Glomerular visceral epithelial cell (primary cell): ENCODE results near the gene CDCA3.
"Not testable (repeated sequence)": the region's sequence is repeated elsewhere in the genome, so short reads cannot be mapped to it uniquely, and the experiment has no call there.

Experiments
- DNase-seq: peaks from one replicate; pipeline ENCODE4 v3.0.0-alpha.2; 2016; ENCODE audit errors: extremely low spot score

Gene CDCA3

GRCh38 chr12:6872073-6873048 is 21.3 kb upstream of the CDCA3 start:
- DNase-seq, result peak; percentile 83

DNA sequence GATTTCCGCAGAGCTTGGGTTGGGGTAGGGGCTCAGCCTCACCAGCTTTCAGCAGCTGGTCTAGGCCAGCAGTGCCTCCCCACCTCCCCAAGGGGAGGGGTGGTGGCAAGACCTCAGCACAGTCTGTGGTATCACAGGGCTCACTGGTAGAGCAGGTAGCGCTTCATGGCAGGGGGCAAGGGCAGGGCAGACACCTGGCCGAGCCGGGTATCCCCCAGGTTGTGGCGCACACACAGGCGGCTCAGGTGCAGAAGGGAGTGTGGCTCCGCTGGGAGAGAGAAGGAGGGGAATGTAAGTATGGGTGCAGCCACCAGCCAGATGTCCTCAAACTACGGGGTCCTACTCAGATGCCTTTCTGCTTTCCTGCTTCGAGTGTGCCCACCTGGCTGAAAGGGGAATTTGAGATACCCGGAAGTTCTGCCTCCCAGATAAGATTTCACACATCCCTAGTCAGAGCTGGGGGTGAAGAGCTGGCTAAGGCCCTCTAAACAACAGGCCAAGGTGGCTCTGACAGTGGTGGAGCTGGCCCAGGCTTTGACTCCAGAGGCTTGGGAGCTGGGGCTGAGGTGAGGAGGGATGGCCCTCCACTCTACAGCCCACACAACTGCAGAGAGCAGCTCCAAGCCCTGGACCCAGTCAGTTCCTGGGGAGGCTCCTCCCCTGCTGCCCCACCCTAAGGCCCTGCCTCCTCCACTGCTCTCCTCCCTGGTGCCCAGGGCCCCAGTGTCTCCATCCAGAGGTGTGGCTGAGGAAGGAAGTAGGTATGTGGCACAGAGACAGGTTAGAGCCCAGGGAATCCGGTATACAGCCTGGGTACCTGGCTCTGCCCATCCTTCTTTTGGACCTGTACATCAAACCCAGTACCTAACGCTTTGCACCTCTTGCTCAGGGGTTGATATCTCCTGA is 20.2 kb upstream of the CDCA3 start:
- DNase-seq, result peak; percentile 71

DNA sequence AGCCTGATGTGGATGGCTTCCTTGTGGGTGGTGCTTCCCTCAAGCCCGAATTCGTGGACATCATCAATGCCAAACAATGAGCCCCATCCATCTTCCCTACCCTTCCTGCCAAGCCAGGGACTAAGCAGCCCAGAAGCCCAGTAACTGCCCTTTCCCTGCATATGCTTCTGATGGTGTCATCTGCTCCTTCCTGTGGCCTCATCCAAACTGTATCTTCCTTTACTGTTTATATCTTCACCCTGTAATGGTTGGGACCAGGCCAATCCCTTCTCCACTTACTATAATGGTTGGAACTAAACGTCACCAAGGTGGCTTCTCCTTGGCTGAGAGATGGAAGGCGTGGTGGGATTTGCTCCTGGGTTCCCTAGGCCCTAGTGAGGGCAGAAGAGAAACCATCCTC is 19.2 kb upstream of the CDCA3 start:
- not testable (repeated sequence) for DNase-seq

DNA sequence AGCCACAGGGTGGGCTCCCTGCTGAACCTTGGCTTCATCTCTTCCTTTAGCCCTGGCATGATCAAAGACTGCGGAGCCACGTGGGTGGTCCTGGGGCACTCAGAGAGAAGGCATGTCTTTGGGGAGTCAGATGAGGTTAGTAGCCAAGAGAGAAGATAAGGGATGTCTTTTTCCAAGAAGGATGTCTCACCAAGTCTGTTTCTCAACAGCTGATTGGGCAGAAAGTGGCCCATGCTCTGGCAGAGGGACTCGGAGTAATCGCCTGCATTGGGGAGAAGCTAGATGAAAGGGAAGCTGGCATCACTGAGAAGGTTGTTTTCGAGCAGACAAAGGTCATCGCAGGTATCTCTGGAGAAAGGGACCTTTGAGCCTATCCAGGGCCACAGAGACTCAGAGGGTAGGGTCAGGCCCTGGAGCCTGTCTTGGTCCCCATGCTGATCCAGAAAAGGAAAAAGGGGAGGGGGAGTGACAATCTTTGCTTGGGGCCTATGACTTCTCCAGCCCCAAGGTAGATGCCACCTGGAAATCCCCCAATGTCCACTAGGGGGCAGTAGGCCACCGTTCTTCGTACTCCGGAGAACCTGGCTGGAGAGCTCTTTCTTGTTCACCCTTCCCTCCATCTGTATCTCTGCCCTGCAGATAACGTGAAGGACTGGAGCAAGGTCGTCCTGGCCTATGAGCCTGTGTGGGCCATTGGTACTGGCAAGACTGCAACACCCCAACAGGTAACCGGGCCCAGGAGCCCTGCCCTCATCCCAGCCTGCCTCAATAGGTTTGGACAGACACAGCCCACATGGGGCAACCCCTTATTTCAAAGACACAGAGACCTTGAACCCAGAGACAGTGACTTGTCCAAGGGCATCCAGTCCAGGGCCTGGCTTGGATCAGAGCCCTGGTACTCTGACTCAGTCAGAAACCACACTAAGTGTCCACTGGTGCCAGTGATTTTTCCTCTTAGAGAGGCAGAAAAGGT is 18.2 kb upstream of the CDCA3 start:
- peak; percentile 81 for DNase-seq

GRCh38 chr12:6868211-6869048 is 17.3 kb upstream of the CDCA3 start:
- no peak for DNase-seq

GRCh38 chr12:6867413-6868210 is 16.5 kb upstream of the CDCA3 start, which contains the start of gene TPI1:
Gene TPI1 (plus strand): TSS chr12:6867531. CDS start chr12:6867567, 36 bp downstream.
- DNase-seq, result peak; percentile 88

- no peak for DNase-seq
Measured at GRCh38 chr12:6866920-6867412, 15.9 kb upstream of the CDCA3 start.

GRCh38 chr12:6866163-6866919 is 15.3 kb upstream of the CDCA3 start:
- DNase-seq, result no peak

- not testable (repeated sequence) for DNase-seq
Measured at GRCh38 chr12:6865307-6865706, 14.2 kb upstream of the CDCA3 start.

- DNase-seq, result no peak
Measured at GRCh38 chr12:6863586-6864321, 12.7 kb upstream of the CDCA3 start.

DNA sequence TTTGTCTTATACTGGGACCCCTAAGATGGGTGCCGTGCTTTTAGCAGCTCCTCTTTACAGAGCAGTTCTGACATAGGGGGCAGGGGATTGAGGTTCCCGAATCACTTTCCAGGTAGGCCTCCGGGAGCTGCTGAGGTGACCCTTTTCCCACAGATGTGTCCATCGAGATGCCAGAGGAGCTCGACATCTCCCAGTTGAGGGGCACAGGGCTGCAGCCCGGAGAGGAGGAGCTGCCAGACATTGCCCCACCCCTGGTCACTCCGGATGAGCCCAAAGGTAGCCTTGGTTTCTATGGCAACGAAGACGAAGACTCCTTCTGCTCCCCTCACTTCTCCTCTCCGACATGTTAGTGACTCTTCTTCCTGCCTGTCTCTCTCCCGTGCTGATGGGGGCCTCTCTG is 11.9 kb upstream of the CDCA3 start:
- DNase-seq, result no peak

DNA sequence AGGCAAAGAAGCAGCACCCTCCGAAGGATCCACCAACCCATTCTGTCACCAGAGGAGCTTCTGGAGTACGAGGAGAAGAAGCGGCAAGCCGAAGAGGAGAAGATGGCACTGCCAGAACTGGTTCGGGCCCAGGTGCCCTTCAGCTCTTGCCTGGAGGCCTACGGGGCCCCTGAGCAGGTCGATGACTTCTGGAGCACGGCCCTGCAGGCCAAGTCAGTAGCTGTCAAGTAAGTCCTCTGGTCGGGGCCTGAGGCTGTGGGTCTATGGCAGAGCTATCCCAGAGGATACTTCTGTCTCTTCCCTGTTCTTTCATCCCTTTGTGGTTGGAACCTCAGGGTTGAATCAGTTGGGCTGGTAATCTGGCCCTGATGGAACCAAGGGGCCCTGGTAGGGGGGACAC is 10.3 kb upstream of the CDCA3 start:
- no peak for DNase-seq

GRCh38 chr12:6860942-6861341 is 9.9 kb upstream of the CDCA3 start:
- DNase-seq, result no peak

- DNase-seq, result no peak
Measured at GRCh38 chr12:6860116-6860515, 9.0 kb upstream of the CDCA3 start.

GRCh38 chr12:6858799-6859198 is 7.7 kb upstream of the CDCA3 start:
- DNase-seq, result no peak

- DNase-seq, result no peak
Measured at GRCh38 chr12:6855322-6855721, 4.2 kb upstream of the CDCA3 start.

GRCh38 chr12:6854036-6854435 is 3.0 kb upstream of the CDCA3 start:
- no peak for DNase-seq

DNA sequence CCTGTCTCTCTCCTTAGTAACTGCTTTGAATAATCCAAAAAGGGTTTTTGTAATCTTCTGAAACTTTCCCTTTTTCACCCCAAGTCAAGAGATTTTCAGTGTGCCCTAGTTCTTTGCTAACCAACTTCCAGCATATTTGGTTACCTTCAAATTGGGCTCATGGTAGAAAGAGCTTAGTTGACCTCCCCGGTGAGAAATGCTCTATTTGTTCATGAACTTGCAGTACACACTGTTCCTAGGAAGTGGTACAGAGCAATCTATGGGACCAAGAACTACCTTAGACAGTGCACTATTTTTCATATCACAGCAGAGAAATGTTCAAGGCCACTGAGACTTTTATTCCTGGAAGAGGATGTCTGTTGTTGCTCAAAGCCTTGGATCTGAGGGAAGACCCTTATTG is 2.5 kb upstream of the CDCA3 start:
- no peak for DNase-seq
